22Rv1 (cell line): ENCODE data around the gene CAPRIN1.

Experiments used
- CTCF ChIP-seq: fragments of 450-650 bp; IDR thresholded peaks from 2 replicates; pipeline ENCODE4 v1.5.1; 2017; ENCODE audit warnings: mild to moderate bottlenecking
- ZFX ChIP-seq: fragments of 450-650 bp; IDR thresholded peaks from 2 replicates; pipeline ENCODE4 v1.6.1; 2017; ENCODE audit warnings: antibody characterized with exemption, borderline replicate concordance

- no peak for TF ChIP-seq CTCF
- no peak for TF ChIP-seq ZFX
Measured at GRCh38 chr11:34084637-34085036, 33.1 kb downstream of the CAPRIN1 start.
